KMS-11 (cell line): Measurements from ENCODE around the gene SHISA4.

Experiments
- H2AFZ ChIP-seq: fragments of 200-600 bp; sonication (generic); 2 replicates; pipeline ENCODE4 v1.6.1; 2016; ENCODE audit warnings: antibody characterized with exemption, mixed run types, low read depth
- H3K27ac ChIP-seq: fragments of 200-600 bp; sonication (generic); 2 replicates; pipeline ENCODE4 v1.6.1; 2016; ENCODE audit warnings: mild to moderate bottlenecking, mixed run types
- H3K27me3 ChIP-seq: fragments of 200-600 bp; sonication (generic); 2 replicates; pipeline ENCODE4 v1.6.1; 2017; ENCODE audit warnings: mild to moderate bottlenecking, low read depth, mixed run types, moderate library complexity; ENCODE audit not compliant: insufficient read depth
- H3K36me3 ChIP-seq: fragments of 200-600 bp; sonication (generic); 2 replicates; pipeline ENCODE4 v1.6.1; 2017; ENCODE audit warnings: mild to moderate bottlenecking, mixed run types; ENCODE audit not compliant: insufficient read depth
- H3K4me1 ChIP-seq: fragments of 200-600 bp; sonication (generic); 2 replicates; pipeline ENCODE4 v1.6.1; 2016; ENCODE audit warnings: mild to moderate bottlenecking, low read depth, mixed run types; ENCODE audit not compliant: poor library complexity, severe bottlenecking
- H3K4me2 ChIP-seq: fragments of 200-600 bp; sonication (generic); 2 replicates; pipeline ENCODE4 v1.7.0; 2016; ENCODE audit warnings: mild to moderate bottlenecking, mixed run types
- H3K4me3 ChIP-seq: fragments of 200-600 bp; sonication (generic); IDR thresholded peaks from 2 replicates; pipeline ENCODE4 v1.6.1; 2017; ENCODE audit warnings: low read depth, low read length, mixed read lengths; ENCODE audit not compliant: insufficient read depth
- H3K79me2 ChIP-seq: fragments of 200-600 bp; sonication (generic); 2 replicates; pipeline ENCODE4 v1.6.1; 2016; ENCODE audit warnings: low read depth, mixed run types; ENCODE audit not compliant: insufficient read depth
- H3K9ac ChIP-seq: fragments of 200-600 bp; sonication (generic); 2 replicates; pipeline ENCODE4 v1.6.1; 2016; ENCODE audit warnings: mild to moderate bottlenecking, mixed run types
- H4K20me1 ChIP-seq: fragments of 200-600 bp; sonication (generic); 2 replicates; pipeline ENCODE4 v1.6.1; 2016; ENCODE audit warnings: mild to moderate bottlenecking, mixed run types; ENCODE audit not compliant: insufficient read depth
- TF ChIP-seq, protein P1 (sequence below): fragments of 200-600 bp; sonication (generic); conservative IDR thresholded peaks from 2 replicates; pipeline ENCODE4 v1.6.1; 2017; ENCODE audit warnings: low read depth, mild to moderate bottlenecking, antibody characterized with exemption, low read length, moderate library complexity, mixed read lengths

Gene SHISA4

DNA sequence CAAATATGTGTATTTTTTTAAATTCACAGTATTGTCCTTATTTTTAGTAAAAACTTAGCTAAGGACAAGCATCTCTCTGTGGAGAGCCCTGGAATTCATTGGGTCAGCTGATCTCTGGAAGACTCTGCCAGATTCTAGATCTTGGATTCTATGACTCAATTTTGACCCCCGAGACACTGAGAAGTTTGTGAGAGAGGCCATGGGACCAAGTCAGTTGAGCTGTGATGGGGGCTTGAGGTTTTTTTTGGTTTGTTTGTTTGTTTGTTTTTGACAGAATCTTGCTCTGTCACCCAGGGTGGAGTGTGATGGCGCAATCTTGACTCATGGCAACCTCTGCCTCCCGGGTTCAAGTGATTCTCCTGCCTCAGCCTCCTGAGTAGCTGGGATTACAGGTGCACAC, 13.5 kb downstream of the SHISA4 start:
- H3K27me3 ChIP-seq, result no peaks in the 10 kb centered on the region
- no peaks in the 10 kb centered on the region for H3K36me3 ChIP-seq
- TF ChIP-seq, protein P1, sequence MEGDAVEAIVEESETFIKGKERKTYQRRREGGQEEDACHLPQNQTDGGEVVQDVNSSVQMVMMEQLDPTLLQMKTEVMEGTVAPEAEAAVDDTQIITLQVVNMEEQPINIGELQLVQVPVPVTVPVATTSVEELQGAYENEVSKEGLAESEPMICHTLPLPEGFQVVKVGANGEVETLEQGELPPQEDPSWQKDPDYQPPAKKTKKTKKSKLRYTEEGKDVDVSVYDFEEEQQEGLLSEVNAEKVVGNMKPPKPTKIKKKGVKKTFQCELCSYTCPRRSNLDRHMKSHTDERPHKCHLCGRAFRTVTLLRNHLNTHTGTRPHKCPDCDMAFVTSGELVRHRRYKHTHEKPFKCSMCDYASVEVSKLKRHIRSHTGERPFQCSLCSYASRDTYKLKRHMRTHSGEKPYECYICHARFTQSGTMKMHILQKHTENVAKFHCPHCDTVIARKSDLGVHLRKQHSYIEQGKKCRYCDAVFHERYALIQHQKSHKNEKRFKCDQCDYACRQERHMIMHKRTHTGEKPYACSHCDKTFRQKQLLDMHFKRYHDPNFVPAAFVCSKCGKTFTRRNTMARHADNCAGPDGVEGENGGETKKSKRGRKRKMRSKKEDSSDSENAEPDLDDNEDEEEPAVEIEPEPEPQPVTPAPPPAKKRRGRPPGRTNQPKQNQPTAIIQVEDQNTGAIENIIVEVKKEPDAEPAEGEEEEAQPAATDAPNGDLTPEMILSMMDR, result no peak
- H3K9ac ChIP-seq, result no peak overlapping the region
- H2AFZ ChIP-seq, result no peak overlapping the region
- no peak overlapping the region for H3K4me2 ChIP-seq
- H3K4me3 ChIP-seq, result no peak overlapping the region
- no peaks in the 10 kb centered on the region for H3K79me2 ChIP-seq
- no peaks in the 10 kb centered on the region for H3K4me1 ChIP-seq
- H3K27ac ChIP-seq, result no peak overlapping the region
- H4K20me1 ChIP-seq, result no peaks in the 10 kb centered on the region

DNA sequence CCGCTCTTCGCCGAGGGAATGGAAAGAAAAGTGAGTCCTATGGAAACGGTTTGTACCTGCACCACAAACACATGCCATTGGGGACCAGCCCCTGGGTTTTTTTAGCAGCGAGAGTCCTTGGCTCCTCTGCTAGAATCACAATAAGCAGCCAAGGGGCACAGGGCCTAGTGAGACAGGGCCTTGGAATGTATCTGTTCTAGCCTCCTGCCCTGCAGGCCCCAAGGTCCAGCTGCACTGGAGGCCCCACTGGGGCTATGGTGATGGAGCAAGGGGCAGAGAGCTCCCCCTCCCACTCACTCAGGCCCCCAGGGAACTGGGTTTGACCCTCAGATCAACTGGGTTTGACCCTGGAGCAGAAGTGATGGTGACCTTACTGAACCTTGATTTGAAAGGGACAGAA, 14.4 kb downstream of the SHISA4 start:
- no peak overlapping the region for H3K27ac ChIP-seq
- no peak overlapping the region for H2AFZ ChIP-seq

DNA sequence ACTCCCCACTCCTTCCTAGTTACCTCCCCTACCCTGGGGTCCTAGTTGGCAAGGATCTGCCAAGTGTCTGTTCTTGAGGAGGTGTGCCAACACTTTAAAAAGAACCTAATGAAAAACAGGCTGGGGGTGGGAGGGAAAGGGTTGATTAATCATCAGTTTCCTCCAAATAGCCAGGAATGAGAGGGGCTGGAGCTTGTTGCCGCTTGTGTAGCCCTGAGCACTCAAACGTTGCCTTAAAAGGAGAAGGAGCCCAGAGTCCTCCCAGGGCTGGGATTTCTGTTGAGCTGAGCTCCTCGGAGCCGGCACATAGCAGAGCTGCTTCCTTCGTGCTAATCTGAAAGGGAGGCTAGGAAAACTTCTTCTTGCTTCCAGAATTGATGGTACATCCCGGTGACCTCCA, 15.9 kb downstream of the SHISA4 start:
- TF ChIP-seq, protein P1, result no peak
- Histone ChIP-seq H3K36me3 (no peaks in the 10 kb centered on the region), H4K20me1 (no peaks in the 10 kb centered on the region), H3K4me2 (no peak overlapping the region), H3K27me3 (no peaks in the 10 kb centered on the region), H3K9ac (no peak overlapping the region), H3K4me3 (no peak overlapping the region), H3K27ac (no peak overlapping the region), H2AFZ (no peak overlapping the region), H3K4me1 (no peaks in the 10 kb centered on the region), H3K79me2 (no peaks in the 10 kb centered on the region)

More for the DNA sequence above, 14.4 kb downstream of the SHISA4 start:
- no peaks in the 10 kb centered on the region for H3K27me3 ChIP-seq
- no peaks in the 10 kb centered on the region for H3K4me1 ChIP-seq
- TF ChIP-seq, protein P1, result no peak
- H4K20me1 ChIP-seq, result no peaks in the 10 kb centered on the region
- no peaks in the 10 kb centered on the region for H3K79me2 ChIP-seq
- H3K4me3 ChIP-seq, result no peak overlapping the region
- H3K9ac ChIP-seq, result no peak overlapping the region
- no peak overlapping the region for H3K4me2 ChIP-seq
- no peaks in the 10 kb centered on the region for H3K36me3 ChIP-seq

DNA sequence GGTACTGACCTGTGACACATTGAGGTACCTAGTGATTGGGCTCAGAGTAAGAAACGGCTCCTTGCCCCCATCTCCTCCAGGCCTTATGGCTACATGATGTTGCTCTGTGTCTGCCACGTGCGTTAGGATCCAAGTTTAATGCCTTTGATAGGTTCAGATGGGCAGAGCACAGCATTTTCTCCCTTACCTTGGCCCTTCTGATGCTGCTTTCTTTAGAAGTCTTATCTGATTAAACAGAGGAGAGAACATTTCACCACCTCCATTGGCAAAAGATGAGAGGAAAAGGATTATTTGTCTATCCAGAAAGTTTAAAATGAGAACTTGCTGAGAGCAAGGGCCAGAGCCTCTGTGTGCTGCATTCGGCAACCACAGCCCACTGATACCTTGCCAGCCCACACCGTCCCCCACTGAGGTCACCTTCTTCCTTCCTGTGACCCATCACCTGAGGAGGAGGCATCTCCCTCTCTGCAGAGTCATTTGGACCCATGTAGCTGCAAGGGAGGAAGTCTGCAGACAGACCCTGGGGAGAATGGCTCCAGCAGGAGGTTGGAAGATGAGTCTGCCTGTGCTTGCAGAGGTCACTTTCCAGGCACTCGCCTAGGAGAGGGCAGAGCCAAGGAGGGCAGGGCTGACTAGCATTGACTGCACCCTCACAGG, 16.7 kb downstream of the SHISA4 start:
- no peaks in the 10 kb centered on the region for H3K36me3 ChIP-seq
- no peaks in the 10 kb centered on the region for H3K79me2 ChIP-seq
- no peak overlapping the region for H3K4me3 ChIP-seq
- H3K4me2 ChIP-seq, result no peak overlapping the region
- H3K27ac ChIP-seq, result no peak overlapping the region
- H3K9ac ChIP-seq, result no peak overlapping the region
- H2AFZ ChIP-seq, result no peak overlapping the region
- no peaks in the 10 kb centered on the region for H4K20me1 ChIP-seq
- TF ChIP-seq, protein P1, result no peak
- H3K27me3 ChIP-seq, result no peaks in the 10 kb centered on the region
- no peaks in the 10 kb centered on the region for H3K4me1 ChIP-seq
